ENCODE data around the gene KREMEN1.

- no peak for TF ChIP-seq GATA2 (IDR thresholded peaks at IDR 0.05; ENCODE audit: low read depth, low read length)
- TF ChIP-seq GATA3 (IDR thresholded peaks at IDR 0.05; ENCODE audit: low read depth, low read length) = no peak
Observed at GRCh38 chr22:29124777-29125442, 52.1 kb downstream of the KREMEN1 start.

All from SH-SY5Y (cell line).